Measurements from ENCODE around the gene PINK1.

GRCh38 chr1:20699558-20699957 is 66.3 kb downstream of the PINK1 start:
- TF ChIP-seq GATA3 (IDR thresholded peaks at IDR 0.05; ENCODE audit: low read depth, low read length) (no peak), GATA2 (IDR thresholded peaks at IDR 0.05; ENCODE audit: low read depth, low read length) (no peak)

All from SH-SY5Y (cell line).